Liver (tissue), 9 donors: ENCODE measurements around the gene TRIM56. TPM values are rescaled to one million over a fixed set of nuclear protein-coding genes. Genes with fewer than 3 reads are reported as not detected.

Experiments used
- DNase-seq: peaks from one replicate; pipeline ENCODE4 v3.0.0-alpha.2; 2017; ENCODE audit warnings: low spot score
- H3K27ac ChIP-seq, 2 donors: one replicate each; pipeline ENCODE4 v1.7.0; 2013; ENCODE audit warnings: inconsistent platforms in 2 of 2, low read length in 2 of 2, control low read depth in 1 of 2, low read depth in 1 of 2, mild to moderate bottlenecking in 1 of 2
- H3K27me3 ChIP-seq, 4 donors: one replicate each; pipeline versions ENCODE4 v1.6.1 to v1.7.0; 2013; ENCODE audit warnings: low read length in 3 of 4, inconsistent platforms in 1 of 4, mild to moderate bottlenecking in 1 of 4, moderate library complexity in 1 of 4; ENCODE audit not compliant: control insufficient read depth in 4 of 4, insufficient read depth in 4 of 4
- H3K36me3 ChIP-seq, 4 donors: one replicate each; pipeline versions ENCODE4 v1.6.1 to v1.7.0; 2013; ENCODE audit warnings: low read length in 3 of 4, mild to moderate bottlenecking in 3 of 4, low read depth in 1 of 4, moderate library complexity in 1 of 4; ENCODE audit not compliant: control insufficient read depth in 4 of 4, insufficient read depth in 3 of 4
- H3K4me1 ChIP-seq, 4 donors: one replicate each; pipeline versions ENCODE4 v1.6.1 to v1.7.0; 2013; ENCODE audit warnings: low read length in 3 of 4, mild to moderate bottlenecking in 3 of 4, moderate library complexity in 1 of 4; ENCODE audit not compliant: control insufficient read depth in 4 of 4, insufficient read depth in 4 of 4
- H3K4me3 ChIP-seq, 3 donors: one replicate each; pipeline versions ENCODE4 v1.6.1 to v1.7.0; 2013; ENCODE audit warnings: low read length in 3 of 3, control low read depth in 1 of 3, low read depth in 1 of 3, mild to moderate bottlenecking in 1 of 3
- H3K9ac ChIP-seq, 2 donors: one replicate each; pipeline ENCODE4 v1.7.0; 2013; ENCODE audit warnings: low read length in 2 of 2, mild to moderate bottlenecking in 2 of 2, moderate library complexity in 2 of 2, control low read depth in 1 of 2, low read depth in 1 of 2
- H3K9me3 ChIP-seq, 4 donors: one replicate each; pipeline versions ENCODE4 v1.6.1 to v1.7.0; 2013; ENCODE audit warnings: low read length in 3 of 4; ENCODE audit not compliant: control insufficient read depth in 4 of 4
- CTCF ChIP-seq: fragments of 150-350 bp; IDR thresholded peaks from 2 replicates; pipeline ENCODE4 v1.5.1; 2017; ENCODE audit warnings: improper control_type of control experiment, low read depth, low read length; ENCODE audit not compliant: missing input control
- EGR1 ChIP-seq, 2 donors: IDR thresholded peaks; 2 replicates each; pipeline ENCODE4 v1.6.1; 2016 to 2018; ENCODE audit warnings: antibody characterized with exemption in 2 of 2, low read depth in 2 of 2
- FOXA1 ChIP-seq: IDR thresholded peaks from 2 replicates; pipeline ENCODE4 v1.6.1; 2016; ENCODE audit warnings: antibody characterized with exemption
- FOXA2 ChIP-seq: IDR thresholded peaks from 2 replicates; pipeline ENCODE4 v1.6.1; 2016; ENCODE audit warnings: antibody characterized with exemption
- GABPA ChIP-seq, 2 donors: IDR thresholded peaks in 1 of 2; conservative IDR thresholded peaks in 1 of 2; 2 replicates each; pipeline ENCODE4 v1.6.1; 2016; ENCODE audit warnings: antibody characterized with exemption in 2 of 2, mild to moderate bottlenecking in 1 of 2, moderate library complexity in 1 of 2
- HNF4A ChIP-seq, 2 donors: conservative IDR thresholded peaks; 2 replicates each; pipeline ENCODE4 v1.6.1; 2016; ENCODE audit warnings: antibody characterized with exemption in 2 of 2, mild to moderate bottlenecking in 2 of 2
- HNF4G ChIP-seq: IDR thresholded peaks from 2 replicates; pipeline ENCODE4 v1.6.1; 2016; ENCODE audit warnings: antibody characterized with exemption
- JUND ChIP-seq, 2 donors: IDR thresholded peaks; 2 replicates each; pipeline ENCODE4 v1.6.1; 2016; ENCODE audit warnings: antibody characterized with exemption in 2 of 2
- NR2F2 ChIP-seq: IDR thresholded peaks from 2 replicates; pipeline ENCODE4 v1.6.1; 2016; ENCODE audit warnings: antibody characterized with exemption
- RAD21 ChIP-seq, 2 donors: IDR thresholded peaks; 2 replicates each; pipeline ENCODE4 v1.6.1; 2016; ENCODE audit warnings: antibody characterized with exemption in 2 of 2, mild to moderate bottlenecking in 2 of 2
- RXRA ChIP-seq, 2 donors: IDR thresholded peaks; 2 replicates each; pipeline ENCODE4 v1.6.1; 2017 to 2018; ENCODE audit warnings: antibody characterized with exemption in 2 of 2, mild to moderate bottlenecking in 1 of 2
- SP1 ChIP-seq: IDR thresholded peaks from 2 replicates; pipeline ENCODE4 v1.6.1; 2018; ENCODE audit warnings: antibody characterized with exemption, mild to moderate bottlenecking
- TAF1 ChIP-seq: conservative IDR thresholded peaks from 2 replicates; pipeline ENCODE4 v1.6.1; 2016; ENCODE audit warnings: antibody characterized with exemption, mild to moderate bottlenecking
- YY1 ChIP-seq: IDR thresholded peaks from 2 replicates; pipeline ENCODE4 v1.6.1; 2016; ENCODE audit warnings: antibody characterized with exemption, mild to moderate bottlenecking
- ZBTB33 ChIP-seq: IDR thresholded peaks from 2 replicates; pipeline ENCODE4 v1.6.1; 2016; ENCODE audit warnings: antibody characterized with exemption
- WGBS: extraction: QIAGEN DNeasy Blood & Tissue Kit; methylation state at CpG from one replicate; pipeline ENCODE4 v1.1.7; 2013; 5-methylcytosine and 5-hydroxymethylcytosine counted together
- polyA plus RNA-seq, 2 donors: library from polyadenylated mRNA; stranded (reverse) in 1 of 2; unstranded in 1 of 2; fragments of 200-250 nt in 1 of 2; fragments of >200 nt in 1 of 2; fragmentation: Nextera tagmentation in 1 of 2; extraction: Ambion mirVana in 1 of 2; gene quantifications; one replicate each; pipeline versions ENCODE4 v1.2.1 to v1.2.3, GENCODE V29; 2013 to 2015
- total RNA-seq, 2 donors: library from RNA; depleted of rRNA; stranded (reverse); fragments of >200 nt; gene quantifications; one replicate each; pipeline ENCODE4 v1.2.3, GENCODE V29; 2014
- TF ChIP-seq, protein P1 (sequence below): IDR thresholded peaks from 2 replicates; pipeline ENCODE4 v1.6.1; 2016; ENCODE audit warnings: antibody characterized with exemption
- TF ChIP-seq, protein P2 (sequence below): IDR thresholded peaks from 2 replicates; pipeline ENCODE4 v1.6.1; 2016; ENCODE audit warnings: antibody characterized with exemption, mild to moderate bottlenecking
- TF ChIP-seq, protein P3 (sequence below): IDR thresholded peaks from 2 replicates; pipeline ENCODE4 v1.6.1; 2016; ENCODE audit warnings: antibody characterized with exemption
- donor health status: healthy.
- donor health status: healthy.
- donor health status: healthy.
- donor health status: healthy.
- donor health status: healthy.

TRIM56 gene
- total and polyA plus RNA-seq, 4 donors: 4.8 to 15.6 (median 7.6) TPM

DNA sequence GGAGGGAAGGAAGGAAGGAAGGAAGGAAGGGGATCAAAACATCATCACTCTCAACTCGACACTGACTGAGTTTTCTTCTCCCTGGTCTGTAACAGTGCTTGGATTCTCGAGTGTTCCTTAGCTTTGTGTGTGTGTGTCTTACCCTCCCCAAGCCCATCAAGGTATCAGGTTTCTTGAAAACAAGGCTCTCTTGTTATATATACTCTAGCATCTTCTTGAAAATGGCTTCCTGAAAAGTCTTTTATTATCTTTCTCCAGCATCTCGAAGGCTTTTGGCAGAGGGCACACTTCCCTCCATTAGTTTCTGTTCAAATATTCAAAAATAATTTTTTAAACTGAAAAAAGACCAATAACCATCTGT lies 55.0 kb downstream of the TRIM56 start:
- 68% methylated on average over 3 of the region's 3 CpGs for WGBS
- DNase-seq: no peak
- H3K27me3 ChIP-seq: no peaks in the 10 kb centered on the region

GRCh38 chr7:101140746-101141382 lies 55.6 kb downstream of the TRIM56 start:
- 95% methylated on average over 4 of the region's 4 CpGs for WGBS
- TF ChIP-seq FOXA1: no peak
- no peak for TF ChIP-seq RAD21 (IDR thresholded peaks at IDR 0.05)
- TF ChIP-seq JUND (IDR thresholded peaks at IDR 0.05): no peak
- TF ChIP-seq TAF1: no peak
- TF ChIP-seq CTCF: no peak
- no peak for TF ChIP-seq ZBTB33
- no peak for TF ChIP-seq FOXA2
- TF ChIP-seq, protein P1, sequence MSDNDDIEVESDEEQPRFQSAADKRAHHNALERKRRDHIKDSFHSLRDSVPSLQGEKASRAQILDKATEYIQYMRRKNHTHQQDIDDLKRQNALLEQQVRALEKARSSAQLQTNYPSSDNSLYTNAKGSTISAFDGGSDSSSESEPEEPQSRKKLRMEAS: no peak
- no peak for TF ChIP-seq SP1
- TF ChIP-seq NR2F2: no peak
- no peak for TF ChIP-seq HNF4G
- TF ChIP-seq RXRA (IDR thresholded peaks at IDR 0.05): no peak
- TF ChIP-seq EGR1 (IDR thresholded peaks at IDR 0.05; ENCODE audit: low read depth in 2 of 2): no peak
- TF ChIP-seq GABPA (IDR thresholded peaks at IDR 0.05 in 1 of 2, conservative IDR thresholded peaks at IDR 0.05 in 1 of 2): no peak
- TF ChIP-seq, protein P2, sequence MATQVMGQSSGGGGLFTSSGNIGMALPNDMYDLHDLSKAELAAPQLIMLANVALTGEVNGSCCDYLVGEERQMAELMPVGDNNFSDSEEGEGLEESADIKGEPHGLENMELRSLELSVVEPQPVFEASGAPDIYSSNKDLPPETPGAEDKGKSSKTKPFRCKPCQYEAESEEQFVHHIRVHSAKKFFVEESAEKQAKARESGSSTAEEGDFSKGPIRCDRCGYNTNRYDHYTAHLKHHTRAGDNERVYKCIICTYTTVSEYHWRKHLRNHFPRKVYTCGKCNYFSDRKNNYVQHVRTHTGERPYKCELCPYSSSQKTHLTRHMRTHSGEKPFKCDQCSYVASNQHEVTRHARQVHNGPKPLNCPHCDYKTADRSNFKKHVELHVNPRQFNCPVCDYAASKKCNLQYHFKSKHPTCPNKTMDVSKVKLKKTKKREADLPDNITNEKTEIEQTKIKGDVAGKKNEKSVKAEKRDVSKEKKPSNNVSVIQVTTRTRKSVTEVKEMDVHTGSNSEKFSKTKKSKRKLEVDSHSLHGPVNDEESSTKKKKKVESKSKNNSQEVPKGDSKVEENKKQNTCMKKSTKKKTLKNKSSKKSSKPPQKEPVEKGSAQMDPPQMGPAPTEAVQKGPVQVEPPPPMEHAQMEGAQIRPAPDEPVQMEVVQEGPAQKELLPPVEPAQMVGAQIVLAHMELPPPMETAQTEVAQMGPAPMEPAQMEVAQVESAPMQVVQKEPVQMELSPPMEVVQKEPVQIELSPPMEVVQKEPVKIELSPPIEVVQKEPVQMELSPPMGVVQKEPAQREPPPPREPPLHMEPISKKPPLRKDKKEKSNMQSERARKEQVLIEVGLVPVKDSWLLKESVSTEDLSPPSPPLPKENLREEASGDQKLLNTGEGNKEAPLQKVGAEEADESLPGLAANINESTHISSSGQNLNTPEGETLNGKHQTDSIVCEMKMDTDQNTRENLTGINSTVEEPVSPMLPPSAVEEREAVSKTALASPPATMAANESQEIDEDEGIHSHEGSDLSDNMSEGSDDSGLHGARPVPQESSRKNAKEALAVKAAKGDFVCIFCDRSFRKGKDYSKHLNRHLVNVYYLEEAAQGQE: no peak
- TF ChIP-seq, protein P3, sequence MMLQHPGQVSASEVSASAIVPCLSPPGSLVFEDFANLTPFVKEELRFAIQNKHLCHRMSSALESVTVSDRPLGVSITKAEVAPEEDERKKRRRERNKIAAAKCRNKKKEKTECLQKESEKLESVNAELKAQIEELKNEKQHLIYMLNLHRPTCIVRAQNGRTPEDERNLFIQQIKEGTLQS: no peak
- TF ChIP-seq HNF4A (conservative IDR thresholded peaks at IDR 0.05): no peak
- no peak for TF ChIP-seq YY1
- Histone ChIP-seq H3K9ac (no peak overlapping the region), H3K9me3 (no peaks in the 10 kb centered on the region), H3K27ac (no peak overlapping the region), H3K4me1 (peaks cover 0 to 12% (median 10%) of the 10 kb centered on the region in 4 donors), H3K4me3 (no peak overlapping the region), H3K27me3 (no peaks in the 10 kb centered on the region), H3K36me3 (peaks cover 2 to 5% (median 4%) of the 10 kb centered on the region in 4 donors)
- DNase-seq: no peak

More for the DNA sequence above, 55.0 kb downstream of the TRIM56 start:
- TF ChIP-seq RAD21 (IDR thresholded peaks at IDR 0.05): no peak
- no peak for TF ChIP-seq NR2F2
- no peak for TF ChIP-seq RXRA (IDR thresholded peaks at IDR 0.05)
- no peak for TF ChIP-seq FOXA1
- TF ChIP-seq JUND (IDR thresholded peaks at IDR 0.05): no peak
- no peak for TF ChIP-seq CTCF
- no peak for TF ChIP-seq SP1
- Histone ChIP-seq H3K9me3 (no peaks in the 10 kb centered on the region), H3K36me3 (peaks cover 4 to 5% (median 5%) of the 10 kb centered on the region in 4 donors), H3K27ac (no peak overlapping the region), H3K4me1 (peaks cover 0 to 12% (median 10%) of the 10 kb centered on the region in 4 donors), H3K9ac (no peak overlapping the region), H3K4me3 (no peak overlapping the region)
